WTC11 (cell line): ENCODE measurements around the gene CHD6. TPM values are rescaled to one million over a fixed set of nuclear protein-coding genes. Genes with fewer than 3 reads are reported as not detected.

Experiments used
- ATAC-seq: fragments of 200-7000 bp; cut with Tn5 transposase; 2 replicates; pipeline ENCODE4 v1.10.0; 2021; ENCODE audit warnings: mild to moderate bottlenecking, moderate library complexity
- CTCF ChIA-PET: fragments of 300-600 bp; sonication (Branson Sonifier 250); formaldehyde crosslinking; loops from one replicate; lab custom pipeline; 2021; ENCODE audit warnings: antibody characterized with exemption; lab: Charles Lee
- POLR2A ChIA-PET: fragments of 350-600 bp; sonication (Branson Sonifier 250); formaldehyde crosslinking; loops from one replicate; lab custom pipeline; 2021; ENCODE audit warnings: antibody characterized with exemption; lab: Charles Lee
- DNase-seq: peaks from one replicate; pipeline ENCODE4 v3.0.0; 2021; ENCODE audit warnings: low spot score
- H3K27ac Mint-ChIP-seq: 2 replicates; pipeline ENCODE4 v1.8.0; 2021; ENCODE audit warnings: mixed read lengths
- H3K27me3 Mint-ChIP-seq: 2 replicates; pipeline ENCODE4 v1.8.0; 2021; ENCODE audit warnings: low read depth, mild to moderate bottlenecking, moderate library complexity, mixed read lengths
- H3K36me3 Mint-ChIP-seq: 2 replicates; pipeline ENCODE4 v1.8.0; 2021; ENCODE audit warnings: mixed read lengths
- H3K4me1 Mint-ChIP-seq: 2 replicates; pipeline ENCODE4 v1.8.0; 2022; ENCODE audit warnings: mixed read lengths
- H3K4me3 Mint-ChIP-seq: 2 replicates; pipeline ENCODE4 v1.8.0; 2021; ENCODE audit warnings: mild to moderate bottlenecking, moderate library complexity, mixed read lengths
- H3K9me3 Mint-ChIP-seq: 2 replicates; pipeline ENCODE4 v1.8.0; 2021; ENCODE audit warnings: mixed read lengths
- AFF4 ChIP-seq: sonication (generic); formaldehyde crosslinking; IDR thresholded peaks from 2 replicates; pipeline ENCODE4 v1.8.1; 2023; ENCODE audit warnings: mild to moderate bottlenecking, missing genetic modification reagents, borderline replicate concordance
- ATF1 ChIP-seq: sonication (generic); formaldehyde crosslinking; IDR thresholded peaks from 2 replicates; pipeline ENCODE4 v1.8.1; 2023; ENCODE audit warnings: mild to moderate bottlenecking, moderate library complexity, missing genetic modification reagents
- ATF2 ChIP-seq: sonication (generic); formaldehyde crosslinking; IDR thresholded peaks from 2 replicates; pipeline ENCODE4 v1.8.1; 2022; ENCODE audit warnings: low read depth, missing genetic modification reagents, borderline replicate concordance
- CREM ChIP-seq: sonication (generic); formaldehyde crosslinking; IDR thresholded peaks from 2 replicates; pipeline ENCODE4 v1.8.1; 2022; ENCODE audit warnings: mild to moderate bottlenecking, missing genetic modification reagents, moderate library complexity
- E2F5 ChIP-seq: sonication (generic); formaldehyde crosslinking; IDR thresholded peaks from 2 replicates; pipeline ENCODE4 v1.8.1; 2022; ENCODE audit warnings: mild to moderate bottlenecking, moderate library complexity, missing genetic modification reagents
- ELF4 ChIP-seq: sonication (generic); formaldehyde crosslinking; IDR thresholded peaks from 2 replicates; pipeline ENCODE4 v1.8.1; 2022; ENCODE audit warnings: low read depth, mild to moderate bottlenecking, moderate library complexity, missing genetic modification reagents
- GRHL2 ChIP-seq: fragments of 250-450 bp; sonication (Bioruptor Pico); IDR thresholded peaks from 2 replicates; pipeline ENCODE4 v1.8.0; 2022; ENCODE audit warnings: mild to moderate bottlenecking, moderate library complexity; ENCODE audit not compliant: insufficient replicate concordance, severe bottlenecking
- HMGXB4 ChIP-seq: sonication (generic); formaldehyde crosslinking; IDR thresholded peaks from 2 replicates; pipeline ENCODE4 v1.8.1; 2023; ENCODE audit warnings: mild to moderate bottlenecking, moderate library complexity, missing genetic modification reagents
- MXD4 ChIP-seq: fragments of 250-450 bp; sonication (Bioruptor Pico); IDR thresholded peaks from 2 replicates; pipeline ENCODE4 v1.8.0; 2021; ENCODE audit warnings: mild to moderate bottlenecking, moderate library complexity, borderline replicate concordance
- NFE2L1 ChIP-seq: sonication (generic); formaldehyde crosslinking; IDR thresholded peaks from 2 replicates; pipeline ENCODE4 v1.8.1; 2023; ENCODE audit warnings: missing genetic modification reagents
- OVOL2 ChIP-seq: fragments of 250-450 bp; sonication (Bioruptor Pico); IDR thresholded peaks from 2 replicates; pipeline ENCODE4 v1.9.0; 2021; ENCODE audit warnings: mild to moderate bottlenecking, borderline replicate concordance
- PRRX2 ChIP-seq: fragments of 250-450 bp; sonication (Bioruptor Pico); IDR thresholded peaks from 2 replicates; pipeline ENCODE4 v1.8.0; 2021; ENCODE audit warnings: mild to moderate bottlenecking
- SMAD4 ChIP-seq: sonication (generic); formaldehyde crosslinking; IDR thresholded peaks from 2 replicates; pipeline ENCODE4 v1.8.0; 2022; ENCODE audit warnings: mild to moderate bottlenecking, missing genetic modification reagents
- SP1 ChIP-seq: sonication (generic); formaldehyde crosslinking; conservative IDR thresholded peaks from 2 replicates; pipeline ENCODE4 v1.8.1; 2022; ENCODE audit warnings: missing genetic modification reagents
- TP53 ChIP-seq: sonication (generic); formaldehyde crosslinking; IDR thresholded peaks from 2 replicates; pipeline ENCODE4 v1.8.1; 2023; ENCODE audit warnings: mild to moderate bottlenecking, missing genetic modification reagents
- ZMAT4 ChIP-seq: fragments of 250-450 bp; sonication (Bioruptor Pico); IDR thresholded peaks from 2 replicates; pipeline ENCODE4 v1.9.0; 2021; ENCODE audit warnings: mild to moderate bottlenecking
- ZNF138 ChIP-seq: sonication (generic); formaldehyde crosslinking; conservative IDR thresholded peaks from 2 replicates; pipeline ENCODE4 v1.8.1; 2022; ENCODE audit warnings: mild to moderate bottlenecking, moderate library complexity, missing genetic modification reagents
- ZNF219 ChIP-seq: sonication (generic); formaldehyde crosslinking; IDR thresholded peaks from 2 replicates; pipeline ENCODE4 v1.8.0; 2023; ENCODE audit warnings: missing genetic modification reagents, mild to moderate bottlenecking, borderline replicate concordance
- ZNF232 ChIP-seq: sonication (generic); formaldehyde crosslinking; IDR thresholded peaks from 2 replicates; pipeline ENCODE4 v1.8.0; 2022; ENCODE audit warnings: mild to moderate bottlenecking, missing genetic modification reagents
- ZNF281 ChIP-seq: sonication (generic); formaldehyde crosslinking; IDR thresholded peaks from 2 replicates; pipeline ENCODE4 v1.8.0; 2023; ENCODE audit warnings: mild to moderate bottlenecking, missing genetic modification reagents
- ZNF423 ChIP-seq: fragments of 250-450 bp; sonication (Bioruptor Pico); IDR thresholded peaks from 2 replicates; pipeline ENCODE4 v2.1.2; 2022; ENCODE audit warnings: mild to moderate bottlenecking, moderate library complexity
- ZNF671 ChIP-seq: fragments of 250-450 bp; sonication (Bioruptor Pico); IDR thresholded peaks from 2 replicates; pipeline ENCODE4 v1.8.0; 2021; ENCODE audit warnings: mild to moderate bottlenecking
- total RNA-seq: library from RNA; stranded (reverse); gene quantifications from 3 replicates; pipeline ENCODE4 v1.2.3, GENCODE V29; 2021

Gene CHD6
- total RNA-seq, 1 experiment from 2014 or later, result 52.1 TPM

- H3K27ac Mint-ChIP-seq, result no peak overlapping the region
- POLR2A ChIA-PET, result no interaction called here
- CTCF ChIA-PET, result no interaction called here
Observed at GRCh38 chr20:41551011-41551705, 67.0 kb downstream of the CHD6 start.

GRCh38 chr20:41547221-41547620 lies 71.0 kb downstream of the CHD6 start:
- CTCF ChIA-PET, result interaction anchor here (1.3 kb wide), 1 partner anchor 25 kb away, joined by 5 read pairs; no protein-coding TSS in a partner anchor
- DNase-seq (no peak), ATAC-seq (no peak)
- Mint-ChIP-seq H3K27ac (0 out of 2 replicates have a peak overlapping the region, but pooled peaks have one; percentile 10), H3K4me3 (no peak overlapping the region), H3K36me3 (peaks cover 12% of the 10 kb centered on the region), H3K9me3 (peaks cover 11% of the 10 kb centered on the region), H3K27me3 (no peaks in the 10 kb centered on the region), H3K4me1 (peaks cover 20% of the 10 kb centered on the region)
- POLR2A ChIA-PET, result no interaction called here
- TF ChIP-seq ZMAT4 (CRISPR knock-in tag), result no peak

More at GRCh38 chr20:41551011-41551705, 67.0 kb downstream of the CHD6 start:
- TF ChIP-seq PRRX2, result no peak
- no peak for TF ChIP-seq MXD4 (CRISPR knock-in tag)
- TF ChIP-seq ZNF138, result no peak
- TF ChIP-seq ATF1, result no peak
- TF ChIP-seq HMGXB4 (CRISPR knock-in tag), result no peak
- no peak for TF ChIP-seq TP53 (CRISPR knock-in tag)
- no peak for TF ChIP-seq SMAD4 (CRISPR knock-in tag)
- no peak for TF ChIP-seq OVOL2 (CRISPR knock-in tag)
- no peak for TF ChIP-seq E2F5
- TF ChIP-seq ZNF232, result no peak
- no peak for TF ChIP-seq NFE2L1 (CRISPR knock-in tag)
- no peak for TF ChIP-seq GRHL2
- no peak for TF ChIP-seq CREM (CRISPR knock-in tag)
- TF ChIP-seq, all 79 proteins: peak for 0
- DNase-seq, result no peak
- Mint-ChIP-seq H3K36me3 (peaks cover 29% of the 10 kb centered on the region), H3K9me3 (peaks cover 19% of the 10 kb centered on the region), H3K4me1 (peaks cover 27% of the 10 kb centered on the region), H3K27me3 (no peaks in the 10 kb centered on the region), H3K4me3 (no peak overlapping the region)
- ATAC-seq, result no peak

GRCh38 chr20:41546535-41546934 lies 71.6 kb downstream of the CHD6 start:
- ChIA-PET CTCF (no interaction called here), POLR2A (no interaction called here)
- peaks cover 12% of the 10 kb centered on the region for H3K36me3 Mint-ChIP-seq
- TF ChIP-seq ZNF423 (no peak), ZNF671 (no peak), AFF4 (CRISPR knock-in tag) (no peak), ZNF281 (CRISPR knock-in tag) (no peak), SP1 (CRISPR knock-in tag) (no peak), ATF2 (CRISPR knock-in tag) (no peak), NFE2L1 (CRISPR knock-in tag) (no peak), ELF4 (CRISPR knock-in tag) (no peak), ZNF219 (CRISPR knock-in tag) (no peak)

More at GRCh38 chr20:41546535-41546934, 71.6 kb downstream of the CHD6 start:
- Mint-ChIP-seq H3K27me3 (no peaks in the 10 kb centered on the region), H3K27ac (no peak overlapping the region), H3K4me1 (peaks cover 20% of the 10 kb centered on the region), H3K4me3 (no peak overlapping the region), H3K9me3 (peaks cover 11% of the 10 kb centered on the region)
- ATAC-seq (no peak), DNase-seq (no peak)
